ENCODE measurements around the gene SMIM3.

DNA sequence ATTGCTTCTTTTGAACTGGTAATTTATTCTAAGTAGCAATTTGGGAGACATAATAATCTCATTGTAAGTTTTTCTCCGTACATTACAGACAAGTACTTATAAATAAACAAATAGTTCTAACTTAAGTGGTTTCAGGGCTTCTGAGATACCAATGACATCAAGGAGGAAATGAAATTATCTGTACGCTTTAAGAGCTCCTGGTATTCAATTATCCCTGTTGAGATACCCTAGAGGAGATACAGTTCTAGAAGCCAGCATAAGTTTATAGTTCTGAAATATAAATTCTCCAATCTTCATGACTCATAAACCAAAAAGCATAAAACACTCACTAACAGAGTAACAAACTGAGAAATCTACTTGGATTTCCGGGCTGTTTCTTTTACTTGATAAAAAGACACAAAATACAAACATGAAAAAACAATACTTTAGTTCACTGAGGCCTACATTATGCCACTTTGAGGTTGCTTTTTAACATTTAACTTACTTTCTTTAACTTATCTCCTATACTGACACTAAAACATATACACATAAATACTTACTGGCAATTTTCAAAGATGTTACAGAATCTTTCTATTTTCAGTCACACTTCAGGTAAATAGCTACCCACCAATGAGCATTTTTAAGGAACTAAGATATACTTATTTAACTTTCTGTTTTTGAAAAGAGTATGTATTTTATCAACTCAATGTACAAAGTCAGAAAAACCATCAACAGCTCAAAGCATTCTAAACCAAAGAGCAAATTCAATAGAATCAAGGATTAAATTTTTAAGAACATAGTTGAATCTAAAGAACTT is 27.3 kb upstream of the SMIM3 start:
- TF ChIP-seq CTCF (IDR thresholded peaks at IDR 0.05; ENCODE audit: low read depth, low read length) (no peak), POLR2A (IDR thresholded peaks at IDR 0.05; ENCODE audit: extremely low read depth, insufficient read length) (no peak), MAX (IDR thresholded peaks at IDR 0.05; ENCODE audit: low read depth, low read length) (no peak)

Data from NB4 (cell line).